Activated CD4-positive, alpha-beta T cell treated with anti-CD3 and anti-CD28 coated beads, Interleukin-2, amount 10 ng/mL, durations not matched to agents 24 days and 14 days (primary cell): ENCODE data around the gene LRRC49. TPM values are rescaled to one million over a fixed set of nuclear protein-coding genes. Genes with fewer than 3 reads are reported as not detected.

ENCODE experiments used
- DNase-seq: peaks from one replicate; pipeline ENCODE4 v3.0.0; 2022
- H3K27ac Mint-ChIP-seq: one replicate; pipeline ENCODE4 v1.8.0; 2022; ENCODE audit warnings: mild to moderate bottlenecking, mixed read lengths
- H3K27me3 Mint-ChIP-seq: one replicate; pipeline ENCODE4 v1.8.0; 2022; ENCODE audit warnings: mixed read lengths
- H3K36me3 Mint-ChIP-seq: one replicate; pipeline ENCODE4 v1.8.0; 2022; ENCODE audit warnings: low read depth, mild to moderate bottlenecking, mixed read lengths
- H3K4me1 Mint-ChIP-seq: one replicate; pipeline ENCODE4 v1.8.0; 2021; ENCODE audit warnings: mixed read lengths
- H3K4me3 Mint-ChIP-seq: one replicate; pipeline ENCODE4 v1.8.0; 2022; ENCODE audit warnings: mild to moderate bottlenecking, moderate library complexity, mixed read lengths
- H3K9me3 Mint-ChIP-seq: one replicate; pipeline ENCODE4 v1.8.0; 2021; ENCODE audit warnings: mixed read lengths
- intact Hi-C: fragments of 100-400 bp; cut with micrococcal nuclease; formaldehyde crosslinking; loops from one replicate; pipeline ENCODE4 v1.15.1; 2023
- total RNA-seq: library from RNA; stranded (reverse); gene quantifications from 2 replicates; pipeline ENCODE4 v1.2.3, GENCODE V29; 2022

The LRRC49 gene
- total RNA-seq, 1 donor from 2014 or later = not detected

DNA sequence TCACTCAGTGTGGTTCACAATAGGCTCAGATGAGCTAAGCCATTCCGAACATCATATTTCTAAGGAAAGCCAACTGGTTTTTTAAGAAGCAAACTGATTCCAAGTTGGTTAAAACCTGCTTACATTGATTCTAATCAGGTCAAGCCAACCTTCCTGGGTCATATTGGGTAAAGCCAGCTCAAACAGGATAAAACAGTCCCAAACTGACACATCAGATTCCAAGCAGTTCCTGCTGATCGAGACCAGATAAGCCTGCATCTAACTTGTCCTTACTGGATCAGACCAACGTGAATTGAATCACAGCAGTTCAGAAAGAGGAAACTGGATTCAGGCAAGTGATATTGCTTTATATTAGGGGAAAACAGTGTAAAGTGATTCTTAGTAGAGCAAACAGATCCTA is 204.1 kb downstream of the LRRC49 start:
- DNase-seq = no peak
- no peak overlapping the region for H3K4me3 Mint-ChIP-seq
- H3K9me3 Mint-ChIP-seq = no peaks in the 10 kb centered on the region
- intact Hi-C loops = no loop called here
- H3K27me3 Mint-ChIP-seq = no peaks in the 10 kb centered on the region
- no peak overlapping the region for H3K27ac Mint-ChIP-seq
- H3K36me3 Mint-ChIP-seq = no peaks in the 10 kb centered on the region
- no peaks in the 10 kb centered on the region for H3K4me1 Mint-ChIP-seq

DNA sequence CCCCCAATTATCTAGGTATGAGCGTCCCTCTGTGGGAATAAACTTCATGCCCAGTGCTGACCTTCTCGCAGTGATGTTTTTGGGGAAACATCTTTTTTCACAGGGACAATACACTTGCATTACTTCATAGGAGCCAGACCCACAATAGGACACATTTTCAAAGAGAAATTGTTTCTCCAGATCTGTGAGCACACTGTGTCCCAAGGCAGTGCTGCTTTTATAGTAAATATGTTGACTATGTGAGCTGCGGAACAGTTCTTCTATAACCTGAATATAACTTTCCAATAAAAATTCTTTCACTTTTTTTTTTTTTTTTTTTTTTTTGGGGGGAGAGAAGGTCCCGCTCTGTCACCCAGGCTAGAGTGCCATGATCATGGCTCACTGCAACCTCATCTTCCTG is 205.3 kb downstream of the LRRC49 start:
- no peaks in the 10 kb centered on the region for H3K36me3 Mint-ChIP-seq
- H3K4me3 Mint-ChIP-seq = no peak overlapping the region
- H3K27ac Mint-ChIP-seq = no peak overlapping the region
- no peaks in the 10 kb centered on the region for H3K4me1 Mint-ChIP-seq
- no peak for DNase-seq
- intact Hi-C loops = no loop called here
- no peaks in the 10 kb centered on the region for H3K9me3 Mint-ChIP-seq
- H3K27me3 Mint-ChIP-seq = no peaks in the 10 kb centered on the region

DNA sequence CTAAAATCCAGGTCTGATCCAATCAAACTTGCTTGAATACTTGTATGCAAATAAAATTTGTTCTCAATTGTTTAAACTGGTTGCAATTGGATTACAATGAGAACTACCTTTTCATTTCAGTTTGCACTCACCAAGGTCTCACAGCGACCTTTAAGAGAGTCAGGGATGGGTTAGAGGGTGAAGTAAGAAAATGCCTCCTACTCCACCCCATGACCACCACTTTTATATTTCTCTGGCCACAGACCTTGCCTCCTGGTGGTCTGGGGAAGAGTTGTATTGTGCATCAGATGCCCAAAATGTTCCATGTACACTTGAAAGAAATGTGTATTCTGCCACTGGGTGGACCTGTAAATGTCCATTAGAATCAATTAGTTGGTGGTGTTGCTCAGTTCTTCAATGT is 206.3 kb downstream of the LRRC49 start:
- Mint-ChIP-seq H3K9me3 (no peaks in the 10 kb centered on the region), H3K36me3 (no peaks in the 10 kb centered on the region), H3K4me3 (no peak overlapping the region), H3K27me3 (no peaks in the 10 kb centered on the region), H3K4me1 (no peaks in the 10 kb centered on the region), H3K27ac (no peak overlapping the region)
- DNase-seq = no peak
- intact Hi-C loops = no loop called here

Other genes starting within 250 kb of the LRRC49 start
- 0.40 and 0.68 TPM in 2 replicates for gene UACA, start 129.3 kb upstream of the LRRC49 start, total RNA-seq
- gene LARP6, start 38.7 kb upstream of the LRRC49 start, total RNA-seq = not detected in 2 replicates
- not detected in 2 replicates for gene THAP10, start 393 bp upstream of the LRRC49 start, total RNA-seq
- not detected in 2 replicates for gene THSD4, start 222.6 kb downstream of the LRRC49 start, total RNA-seq